ENCODE results near the gene RNPEP. TPM values are rescaled to one million over a fixed set of nuclear protein-coding genes. Genes with fewer than 3 reads are reported as not detected.

Gene RNPEP
- total and polyA plus RNA-seq, 8 donors: 23.3 to 900 (median 50.5) TPM

DNA sequence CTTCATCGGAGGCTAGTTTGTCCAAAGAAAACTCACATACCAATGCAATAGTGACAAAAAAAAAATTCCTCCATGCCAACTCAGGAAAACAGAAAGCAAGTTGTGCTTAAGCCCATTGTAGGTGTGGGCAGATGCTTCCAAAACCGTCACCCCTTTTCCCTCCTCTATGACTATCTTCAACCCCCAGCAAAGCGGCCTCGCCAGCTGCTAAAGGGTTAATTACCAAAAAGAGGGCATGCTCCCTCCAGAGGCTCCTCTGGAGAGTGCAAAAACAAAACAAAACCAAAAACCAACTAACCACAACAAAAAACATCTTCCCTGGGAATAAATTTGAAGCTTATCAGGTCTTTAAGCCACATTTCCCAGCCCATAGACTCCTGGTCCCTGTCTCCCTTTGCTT is 37.3 kb upstream of the RNPEP start:
- H3K27me3 ChIP-seq: peaks cover 0 to 42% (median 35%) of the 10 kb centered on the region in 3 donors
- peak overlapping the region in 4 of 5 donors; percentile 76 to 91 (median 82) for H3K27ac ChIP-seq
- peak overlapping the region; percentile 50 to 62 (median 50) for H3K4me3 ChIP-seq
- H3K36me3 ChIP-seq: peaks cover 0 to 14% (median 0%) of the 10 kb centered on the region in 4 donors
- WGBS, 5 donors: 47 to 58% (median 55%) methylated on average over 4 of the region's 4 CpGs
- DNase-seq: no peak
- TF ChIP-seq POLR2A (IDR thresholded peaks at IDR 0.05) (no peak), EP300 (IDR thresholded peaks at IDR 0.05) (no peak), POLR2AphosphoS5 (IDR thresholded peaks at IDR 0.05) (peak in 1 of 3 donors; percentile 12)
- TF ChIP-seq, protein P1, sequence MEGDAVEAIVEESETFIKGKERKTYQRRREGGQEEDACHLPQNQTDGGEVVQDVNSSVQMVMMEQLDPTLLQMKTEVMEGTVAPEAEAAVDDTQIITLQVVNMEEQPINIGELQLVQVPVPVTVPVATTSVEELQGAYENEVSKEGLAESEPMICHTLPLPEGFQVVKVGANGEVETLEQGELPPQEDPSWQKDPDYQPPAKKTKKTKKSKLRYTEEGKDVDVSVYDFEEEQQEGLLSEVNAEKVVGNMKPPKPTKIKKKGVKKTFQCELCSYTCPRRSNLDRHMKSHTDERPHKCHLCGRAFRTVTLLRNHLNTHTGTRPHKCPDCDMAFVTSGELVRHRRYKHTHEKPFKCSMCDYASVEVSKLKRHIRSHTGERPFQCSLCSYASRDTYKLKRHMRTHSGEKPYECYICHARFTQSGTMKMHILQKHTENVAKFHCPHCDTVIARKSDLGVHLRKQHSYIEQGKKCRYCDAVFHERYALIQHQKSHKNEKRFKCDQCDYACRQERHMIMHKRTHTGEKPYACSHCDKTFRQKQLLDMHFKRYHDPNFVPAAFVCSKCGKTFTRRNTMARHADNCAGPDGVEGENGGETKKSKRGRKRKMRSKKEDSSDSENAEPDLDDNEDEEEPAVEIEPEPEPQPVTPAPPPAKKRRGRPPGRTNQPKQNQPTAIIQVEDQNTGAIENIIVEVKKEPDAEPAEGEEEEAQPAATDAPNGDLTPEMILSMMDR (IDR thresholded peaks at IDR 0.05): peak in 1 of 7 experiments; percentile 20
- intact Hi-C loops (cut with DNase I; ENCODE audit: low total_unique reads): loop anchor here (10.0 kb wide), 1 partner anchor 50 kb away; no protein-coding TSS in a partner anchor
- no peaks in the 10 kb centered on the region for H3K9me3 ChIP-seq
- peaks cover 5 to 13% (median 9%) of the 10 kb centered on the region in 4 donors for H3K4me1 ChIP-seq

DNA sequence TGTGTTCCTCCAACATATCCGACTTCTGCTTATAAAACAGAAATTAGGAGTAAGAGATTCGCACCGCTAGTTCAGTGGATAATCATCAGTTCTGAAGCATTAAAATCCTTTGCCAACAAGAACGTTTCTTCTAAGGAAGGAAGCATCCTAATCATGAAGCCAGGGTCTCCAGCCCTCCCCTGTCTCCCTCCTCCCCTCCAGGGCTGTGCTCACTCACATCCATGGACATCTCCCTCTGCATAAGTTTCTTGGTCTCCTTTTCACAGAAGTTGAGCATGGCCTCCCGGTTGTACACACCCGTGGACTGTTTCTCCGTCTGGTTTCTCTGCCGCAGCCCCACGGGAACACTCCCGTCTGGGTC is 36.6 kb upstream of the RNPEP start:
- peak overlapping the region; percentile 6 to 91 (median 79) for H3K27ac ChIP-seq

DNA sequence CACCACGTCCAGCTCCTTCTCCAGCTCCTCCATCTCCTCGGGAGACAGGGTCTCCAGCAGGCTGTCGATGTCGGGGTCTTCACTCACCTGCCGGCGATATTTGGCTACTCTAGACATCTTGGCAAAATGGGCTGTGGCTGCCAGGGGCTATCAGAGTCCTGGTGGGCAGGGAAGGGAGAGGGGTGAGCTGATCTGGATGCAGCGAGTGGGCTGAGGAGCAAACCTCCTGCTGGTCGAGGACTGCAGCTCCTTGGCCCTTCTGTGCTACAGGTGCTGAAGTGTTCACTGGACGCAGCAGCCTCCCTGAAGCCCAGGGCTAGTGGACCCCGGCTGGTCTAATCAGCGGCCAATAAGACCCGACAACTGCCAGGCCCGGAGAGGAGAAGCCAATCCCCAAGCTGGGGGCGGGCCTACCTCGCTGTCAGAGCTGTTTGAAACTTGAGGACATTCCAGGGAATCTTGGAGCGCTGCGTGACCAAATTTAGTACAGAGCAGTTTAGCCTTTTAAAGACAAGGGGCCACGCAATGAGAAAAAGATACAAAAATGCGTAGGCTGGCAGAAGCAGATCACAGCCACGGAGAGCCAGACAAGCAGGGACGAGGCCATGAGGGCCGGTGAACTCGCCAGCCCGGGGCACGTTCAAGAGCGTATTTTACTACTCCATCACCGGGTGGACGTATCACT is 36.1 kb upstream of the RNPEP start, which contains the start of gene LMOD1:
TSS of gene LMOD1 (minus strand) at position 325 of the 685 bp plus-strand sequence. CDS start at position 117, 208 bp downstream.
- Histone ChIP-seq H3K4me1 (peaks cover 5 to 13% (median 7%) of the 10 kb centered on the region in 4 donors), H3K27me3 (peaks cover 0 to 42% (median 35%) of the 10 kb centered on the region in 3 donors), H3K4me3 (peak within 1 kb of the TSS; percentile 50 to 62 (median 50)), H3K27ac (peak within 1 kb of the TSS; percentile 50 to 91 (median 79)), H3K9me3 (no peaks in the 10 kb centered on the region), H3K36me3 (peaks cover 0 to 14% (median 0%) of the 10 kb centered on the region in 4 donors)
- TF ChIP-seq POLR2A (IDR thresholded peaks at IDR 0.05) (peak in 2 of 4 donors; percentile 61 to 75), POLR2AphosphoS5 (IDR thresholded peaks at IDR 0.05) (peak; percentile 89 to 96 (median 96)), EP300 (IDR thresholded peaks at IDR 0.05) (no peak)
- TF ChIP-seq, protein P1 (IDR thresholded peaks at IDR 0.05): no peak
- WGBS, 5 donors: 3 to 6% (median 4%) methylated on average over 27 to 28 of the region's 28 CpGs
- intact Hi-C loops (cut with DNase I; ENCODE audit: low total_unique reads): loop anchor here (10.0 kb wide), 1 partner anchor 52 kb away; no protein-coding TSS in a partner anchor
- DNase-seq: peak; percentile 78 to 94

More for the DNA sequence above, 36.6 kb upstream of the RNPEP start:
- Histone ChIP-seq H3K36me3 (peaks cover 0 to 14% (median 0%) of the 10 kb centered on the region in 4 donors), H3K9me3 (no peaks in the 10 kb centered on the region), H3K4me3 (peak overlapping the region; percentile 50 to 62 (median 50)), H3K4me1 (peaks cover 5 to 13% (median 7%) of the 10 kb centered on the region in 4 donors), H3K27me3 (peaks cover 0 to 42% (median 35%) of the 10 kb centered on the region in 3 donors)
- WGBS, 5 donors: 16 to 30% (median 24%) methylated on average over 10 of the region's 10 CpGs
- DNase-seq: no peak
- intact Hi-C loops (cut with DNase I; ENCODE audit: low total_unique reads): loop anchor here (10.0 kb wide), 1 partner anchor 51 kb away; no protein-coding TSS in a partner anchor
- TF ChIP-seq POLR2A (IDR thresholded peaks at IDR 0.05): no peak
- TF ChIP-seq, protein P1 (IDR thresholded peaks at IDR 0.05): no peak
- no peak for TF ChIP-seq EP300 (IDR thresholded peaks at IDR 0.05)
- TF ChIP-seq POLR2AphosphoS5 (IDR thresholded peaks at IDR 0.05): no peak

DNA sequence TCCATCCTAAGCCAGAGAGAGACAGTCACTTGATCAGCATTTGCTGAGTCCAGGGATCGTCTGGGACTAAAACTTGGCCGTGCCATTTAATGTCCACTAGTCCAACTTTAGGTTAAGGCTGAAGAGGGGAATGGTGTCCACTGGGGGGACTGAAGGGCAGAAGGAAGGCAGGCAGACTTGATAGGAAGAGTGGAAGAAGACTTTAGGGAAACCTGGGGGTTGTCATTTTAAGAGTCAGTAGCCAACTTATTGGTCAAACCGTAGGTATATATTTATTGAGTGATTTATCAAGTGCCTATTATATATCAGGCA is 34.8 kb upstream of the RNPEP start:
- H3K4me3 ChIP-seq: no peak overlapping the region
- WGBS, 5 donors: 38 to 56% (median 43%) methylated on average over 3 of the region's 3 CpGs

More for the DNA sequence above, 34.8 kb upstream of the RNPEP start:
- H3K27me3 ChIP-seq: peaks cover 0 to 42% (median 35%) of the 10 kb centered on the region in 3 donors
- no peaks in the 10 kb centered on the region for H3K9me3 ChIP-seq
- intact Hi-C loops (cut with DNase I; ENCODE audit: low total_unique reads): loop anchor here (10.0 kb wide), 1 partner anchor 53 kb away; no protein-coding TSS in a partner anchor
- peaks cover 5 to 13% (median 7%) of the 10 kb centered on the region in 4 donors for H3K4me1 ChIP-seq
- peaks cover 0 to 14% (median 0%) of the 10 kb centered on the region in 4 donors for H3K36me3 ChIP-seq
- no peak for TF ChIP-seq EP300 (IDR thresholded peaks at IDR 0.05)
- TF ChIP-seq POLR2A (IDR thresholded peaks at IDR 0.05): no peak
- TF ChIP-seq, protein P1 (IDR thresholded peaks at IDR 0.05): no peak
- TF ChIP-seq POLR2AphosphoS5 (IDR thresholded peaks at IDR 0.05): no peak
- no peak for DNase-seq
- H3K27ac ChIP-seq: peak overlapping the region in 4 of 5 donors; percentile 76 to 91 (median 82)
